ENCODE data around the gene NOTUM. TPM values are rescaled to one million over a fixed set of nuclear protein-coding genes. Genes with fewer than 3 reads are reported as not detected.

The NOTUM gene
- total and polyA plus RNA-seq, 9 donors: 0.05 to 0.36 (median 0.22) TPM; not detected in 5

Other genes starting within 250 kb of the NOTUM start
- 1 to 10 TPM; 2.4 to 9.8 (median 7.9) TPM for gene SLC25A10, start 248.9 kb downstream of the NOTUM start, total RNA-seq
- 1 to 10 TPM in 1 of 2 donors, under 1 TPM in 1; 0.12 to 8.7 TPM for gene SLC25A10, start 248.9 kb downstream of the NOTUM start, polyA plus RNA-seq
- not detected for gene GCGR, start 157.0 kb downstream of the NOTUM start, total RNA-seq
- gene GCGR, start 157.0 kb downstream of the NOTUM start, polyA plus RNA-seq: not detected
- gene MCRIP1, start 127.9 kb downstream of the NOTUM start, total RNA-seq: 100 to 1,000 TPM in 3 of 7 donors, 10 to 100 TPM in 4; 81.1 to 135 (median 97.0) TPM
- gene MCRIP1, start 127.9 kb downstream of the NOTUM start, polyA plus RNA-seq: 100 to 1,000 TPM in 1 of 2 donors, under 1 TPM in 1; 0.30 to 129 TPM
- gene PPP1R27, start 126.1 kb downstream of the NOTUM start, total RNA-seq: not detected
- under 1 TPM in 1 of 2 donors, not detected in 1; 0.22 TPM for gene PPP1R27, start 126.1 kb downstream of the NOTUM start, polyA plus RNA-seq
- 100 to 1,000 TPM; 230 to 435 (median 312) TPM for gene P4HB, start 100.7 kb downstream of the NOTUM start, total RNA-seq
- gene P4HB, start 100.7 kb downstream of the NOTUM start, polyA plus RNA-seq: 1,000 to 10,000 TPM in 1 of 2 donors, 100 to 1,000 TPM in 1; 222 to 2,080 TPM
- 100 to 1,000 TPM in 6 of 7 donors, 10 to 100 TPM in 1; 52.0 to 455 (median 318) TPM for gene ARHGDIA, start 89.8 kb downstream of the NOTUM start, total RNA-seq
- gene ARHGDIA, start 89.8 kb downstream of the NOTUM start, polyA plus RNA-seq: 100 to 1,000 TPM in 1 of 2 donors, 10 to 100 TPM in 1; 65.8 to 158 TPM
- gene ALYREF, start 69.6 kb downstream of the NOTUM start, total RNA-seq: 100 to 1,000 TPM in 1 of 7 donors, 10 to 100 TPM in 6; 27.2 to 160 (median 58.5) TPM
- 10 to 100 TPM; 14.2 to 34.1 TPM for gene ALYREF, start 69.6 kb downstream of the NOTUM start, polyA plus RNA-seq
- 100 to 1,000 TPM in 1 of 7 donors, 10 to 100 TPM in 6; 49.4 to 135 (median 81.0) TPM for gene ANAPC11, start 69.5 kb downstream of the NOTUM start, total RNA-seq
- gene ANAPC11, start 69.5 kb downstream of the NOTUM start, polyA plus RNA-seq: 100 to 1,000 TPM in 1 of 2 donors, 1 to 10 TPM in 1; 6.1 to 132 TPM
- 1 to 10 TPM in 5 of 7 donors, under 1 TPM in 2; 0.67 to 3.1 (median 1.4) TPM for gene NPB, start 58.9 kb downstream of the NOTUM start, total RNA-seq
- gene NPB, start 58.9 kb downstream of the NOTUM start, polyA plus RNA-seq: 1 to 10 TPM in 1 of 2 donors, under 1 TPM in 1; 0.43 to 1.3 TPM
- 10 to 100 TPM; 12.6 to 71.4 (median 25.7) TPM for gene PCYT2, start 49.8 kb downstream of the NOTUM start, total RNA-seq
- gene PCYT2, start 49.8 kb downstream of the NOTUM start, polyA plus RNA-seq: 10 to 100 TPM; 20.6 to 29.7 TPM
- 10 to 100 TPM; 12.6 to 17.7 (median 15.5) TPM for gene SIRT7, start 43.0 kb downstream of the NOTUM start, total RNA-seq
- gene SIRT7, start 43.0 kb downstream of the NOTUM start, polyA plus RNA-seq: 10 to 100 TPM in 1 of 2 donors, 1 to 10 TPM in 1; 3.4 to 15.2 TPM
- gene MAFG, start 33.5 kb downstream of the NOTUM start, total RNA-seq: 10 to 100 TPM; 10.6 to 21.1 (median 16.3) TPM
- gene MAFG, start 33.5 kb downstream of the NOTUM start, polyA plus RNA-seq: 10 to 100 TPM in 1 of 2 donors, 1 to 10 TPM in 1; 9.5 to 11.8 TPM
- gene PYCR1, start 23.9 kb downstream of the NOTUM start, total RNA-seq: 100 to 1,000 TPM in 1 of 7 donors, 10 to 100 TPM in 2, 1 to 10 TPM in 4; 1.5 to 119 (median 9.4) TPM
- gene PYCR1, start 23.9 kb downstream of the NOTUM start, polyA plus RNA-seq: 1 to 10 TPM; 6.1 to 8.1 TPM
- not detected for gene MYADML2, start 14.0 kb downstream of the NOTUM start, total RNA-seq
- gene MYADML2, start 14.0 kb downstream of the NOTUM start, polyA plus RNA-seq: not detected
- gene ASPSCR1, start 16.4 kb upstream of the NOTUM start, total RNA-seq: 10 to 100 TPM; 18.0 to 39.9 (median 25.8) TPM
- 10 to 100 TPM in 1 of 2 donors, 1 to 10 TPM in 1; 1.6 to 24.3 TPM for gene ASPSCR1, start 16.4 kb upstream of the NOTUM start, polyA plus RNA-seq
- 10 to 100 TPM; 27.5 to 59.7 (median 35.3) TPM for gene CENPX, start 61.7 kb upstream of the NOTUM start, total RNA-seq
- 10 to 100 TPM in 1 of 2 donors, 1 to 10 TPM in 1; 3.3 to 68.8 TPM for gene CENPX, start 61.7 kb upstream of the NOTUM start, polyA plus RNA-seq
- gene LRRC45, start 62.1 kb upstream of the NOTUM start, total RNA-seq: 10 to 100 TPM in 1 of 7 donors, 1 to 10 TPM in 6; 3.5 to 16.4 (median 7.1) TPM
- 1 to 10 TPM in 1 of 2 donors, under 1 TPM in 1; 0.67 to 8.0 TPM for gene LRRC45, start 62.1 kb upstream of the NOTUM start, polyA plus RNA-seq
- 1 to 10 TPM; 1.2 to 7.8 (median 3.3) TPM for gene RAC3, start 70.5 kb upstream of the NOTUM start, total RNA-seq
- 1 to 10 TPM in 1 of 2 donors, under 1 TPM in 1; 0.40 to 5.8 TPM for gene RAC3, start 70.5 kb upstream of the NOTUM start, polyA plus RNA-seq
- 100 to 1,000 TPM in 6 of 7 donors, 10 to 100 TPM in 1; 87.6 to 217 (median 131) TPM for gene DCXR, start 76.5 kb upstream of the NOTUM start, total RNA-seq
- 100 to 1,000 TPM in 1 of 2 donors, 10 to 100 TPM in 1; 16.7 to 144 TPM for gene DCXR, start 76.5 kb upstream of the NOTUM start, polyA plus RNA-seq
- gene RFNG, start 90.6 kb upstream of the NOTUM start, total RNA-seq: 10 to 100 TPM; 33.3 to 53.0 (median 44.7) TPM
- gene RFNG, start 90.6 kb upstream of the NOTUM start, polyA plus RNA-seq: 10 to 100 TPM; 20.9 to 61.3 TPM
- gene GPS1, start 90.7 kb upstream of the NOTUM start, total RNA-seq: 10 to 100 TPM; 48.8 to 96.2 (median 80.1) TPM
- 10 to 100 TPM; 12.4 to 77.8 TPM for gene GPS1, start 90.7 kb upstream of the NOTUM start, polyA plus RNA-seq
- gene DUS1L, start 104.6 kb upstream of the NOTUM start, total RNA-seq: 10 to 100 TPM; 40.1 to 72.4 (median 67.7) TPM
- 10 to 100 TPM; 15.0 to 62.5 TPM for gene DUS1L, start 104.6 kb upstream of the NOTUM start, polyA plus RNA-seq
- 100 to 1,000 TPM in 1 of 7 donors, 10 to 100 TPM in 5, 1 to 10 TPM in 1; 9.8 to 168 (median 53.8) TPM for gene FASN, start 137.0 kb upstream of the NOTUM start, total RNA-seq
- gene FASN, start 137.0 kb upstream of the NOTUM start, polyA plus RNA-seq: 10 to 100 TPM in 1 of 2 donors, 1 to 10 TPM in 1; 1.3 to 16.0 TPM

Data from ovary (tissue), 9 donors.